Dedifferentiated amniotic fluid mesenchymal stem cell (primary cell): Measurements from ENCODE around the gene SYT7.
"Not testable (repeated sequence)": the region's sequence is repeated elsewhere in the genome, so short reads cannot be mapped to it uniquely, and the experiment has no call there.

Experiments used
- DNase-seq: peaks from one replicate; pipeline ENCODE4 v3.0.0-alpha.2; 2016; ENCODE audit errors: extremely low spot score

SYT7 gene

GRCh38 chr11:61581030-61581928 is at the start of gene SYT7:
TSS of gene SYT7 (minus strand) at chr11:61581076. CDS start at chr11:61580820, 256 bp downstream.
- DNase-seq, result peak; percentile 97

GRCh38 chr11:61630089-61630488 is 49.2 kb upstream of the SYT7 start:
- DNase-seq, result no peak

GRCh38 chr11:61629082-61629833 is 48.4 kb upstream of the SYT7 start:
- DNase-seq, result no peak

GRCh38 chr11:61628662-61628970 is 47.7 kb upstream of the SYT7 start:
- DNase-seq, result no peak

- DNase-seq, result peak; percentile 67
Measured at GRCh38 chr11:61627850-61628661, 47.2 kb upstream of the SYT7 start.

- DNase-seq, result no peak
Measured at GRCh38 chr11:61626580-61627380, 45.9 kb upstream of the SYT7 start.

- DNase-seq, result no peak
Measured at GRCh38 chr11:61625525-61625924, 44.6 kb upstream of the SYT7 start.

- no peak for DNase-seq
Measured at GRCh38 chr11:61621917-61622585, 41.2 kb upstream of the SYT7 start.

GRCh38 chr11:61619471-61620226 is 38.8 kb upstream of the SYT7 start:
- no peak for DNase-seq

- no peak for DNase-seq
Measured at GRCh38 chr11:61618978-61619377, 38.1 kb upstream of the SYT7 start.

GRCh38 chr11:61617515-61617914 is 36.6 kb upstream of the SYT7 start:
- no peak for DNase-seq

- peak; percentile 76 for DNase-seq
Measured at GRCh38 chr11:61616434-61616833, 35.6 kb upstream of the SYT7 start.

GRCh38 chr11:61614782-61615181 is 33.9 kb upstream of the SYT7 start:
- not testable (repeated sequence) for DNase-seq

- no peak for DNase-seq
Measured at GRCh38 chr11:61613870-61614269, 33.0 kb upstream of the SYT7 start.

GRCh38 chr11:61613051-61613450 is 32.2 kb upstream of the SYT7 start:
- DNase-seq, result no peak

- no peak for DNase-seq
Measured at GRCh38 chr11:61611309-61611708, 30.4 kb upstream of the SYT7 start.

GRCh38 chr11:61610905-61611304 is 30.0 kb upstream of the SYT7 start:
- no peak for DNase-seq

- no peak for DNase-seq
Measured at GRCh38 chr11:61609980-61610366, 29.1 kb upstream of the SYT7 start.

- no peak for DNase-seq
Measured at GRCh38 chr11:61609000-61609979, 28.4 kb upstream of the SYT7 start.
